Measurements from ENCODE around the gene ZNF333. TPM values are rescaled to one million over a fixed set of nuclear protein-coding genes. Genes with fewer than 3 reads are reported as not detected.

ZNF333 gene
- total RNA-seq, 4 donors from 2014 or later: 22.8 to 50.1 (median 26.0) TPM

GRCh38 chr19:14654786-14655560, 34.9 kb upstream of the ZNF333 start:
- TF ChIP-seq, protein P1, sequence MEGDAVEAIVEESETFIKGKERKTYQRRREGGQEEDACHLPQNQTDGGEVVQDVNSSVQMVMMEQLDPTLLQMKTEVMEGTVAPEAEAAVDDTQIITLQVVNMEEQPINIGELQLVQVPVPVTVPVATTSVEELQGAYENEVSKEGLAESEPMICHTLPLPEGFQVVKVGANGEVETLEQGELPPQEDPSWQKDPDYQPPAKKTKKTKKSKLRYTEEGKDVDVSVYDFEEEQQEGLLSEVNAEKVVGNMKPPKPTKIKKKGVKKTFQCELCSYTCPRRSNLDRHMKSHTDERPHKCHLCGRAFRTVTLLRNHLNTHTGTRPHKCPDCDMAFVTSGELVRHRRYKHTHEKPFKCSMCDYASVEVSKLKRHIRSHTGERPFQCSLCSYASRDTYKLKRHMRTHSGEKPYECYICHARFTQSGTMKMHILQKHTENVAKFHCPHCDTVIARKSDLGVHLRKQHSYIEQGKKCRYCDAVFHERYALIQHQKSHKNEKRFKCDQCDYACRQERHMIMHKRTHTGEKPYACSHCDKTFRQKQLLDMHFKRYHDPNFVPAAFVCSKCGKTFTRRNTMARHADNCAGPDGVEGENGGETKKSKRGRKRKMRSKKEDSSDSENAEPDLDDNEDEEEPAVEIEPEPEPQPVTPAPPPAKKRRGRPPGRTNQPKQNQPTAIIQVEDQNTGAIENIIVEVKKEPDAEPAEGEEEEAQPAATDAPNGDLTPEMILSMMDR (IDR thresholded peaks at IDR 0.05): no peak
- TF ChIP-seq POLR2A (IDR thresholded peaks at IDR 0.05): no peak
- Histone ChIP-seq H3K27me3 (no peaks in the 10 kb centered on the region), H3K36me3 (no peaks in the 10 kb centered on the region), H3K4me1 (no peaks in the 10 kb centered on the region), H3K4me3 (replicated peaks in 1 of 3) (no peak overlapping the region), H3K9me3 (no peaks in the 10 kb centered on the region), H3K27ac (no peak overlapping the region)
- DNase-seq: no peak
- WGBS, 2 donors: 70 to 77% methylated on average over 7 of the region's 7 CpGs
- intact Hi-C loops (cut with DNase I): no loop called here

DNA sequence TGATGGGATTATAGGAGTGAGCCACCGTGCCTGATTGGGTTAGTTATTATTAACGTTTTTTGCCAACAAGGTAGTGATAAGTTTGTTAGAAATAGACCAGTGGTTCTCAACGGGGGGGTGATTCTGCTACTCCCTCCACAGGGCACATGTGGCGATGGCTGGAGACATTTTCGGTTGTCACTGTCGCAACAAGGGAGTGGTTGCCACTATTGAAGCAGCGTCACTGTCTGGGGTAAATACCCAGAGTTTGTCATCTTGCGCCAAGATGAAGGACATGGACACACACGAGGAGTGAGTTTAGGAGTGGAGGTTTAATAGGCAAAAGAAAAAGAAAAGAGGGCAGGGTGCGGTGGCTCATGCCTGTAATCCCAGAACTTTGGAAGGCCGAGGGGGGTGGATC, 34.1 kb upstream of the ZNF333 start:
- 75 to 78% methylated on average over 11 of the region's 11 CpGs for WGBS, 2 donors
- no peaks in the 10 kb centered on the region for H3K9me3 ChIP-seq
- no peak overlapping the region for H3K27ac ChIP-seq
- H3K4me3 ChIP-seq (replicated peaks in 1 of 3): no peak overlapping the region
- TF ChIP-seq POLR2A (IDR thresholded peaks at IDR 0.05): no peak
- TF ChIP-seq, protein P1 (IDR thresholded peaks at IDR 0.05): no peak
- no peaks in the 10 kb centered on the region for H3K4me1 ChIP-seq
- no peaks in the 10 kb centered on the region for H3K36me3 ChIP-seq
- no peaks in the 10 kb centered on the region for H3K27me3 ChIP-seq
- DNase-seq: no peak
- intact Hi-C loops (cut with DNase I): no loop called here

- Histone ChIP-seq H3K36me3 (no peaks in the 10 kb centered on the region), H3K27me3 (no peaks in the 10 kb centered on the region), H3K27ac (no peak overlapping the region), H3K9me3 (no peaks in the 10 kb centered on the region), H3K4me1 (no peaks in the 10 kb centered on the region), H3K4me3 (replicated peaks in 1 of 3) (no peak overlapping the region)
- intact Hi-C loops (cut with DNase I): no loop called here
- WGBS, 2 donors: 80 to 81% methylated on average over 6 of the region's 6 CpGs
- TF ChIP-seq POLR2A (IDR thresholded peaks at IDR 0.05): no peak
- TF ChIP-seq, protein P1 (IDR thresholded peaks at IDR 0.05): no peak
- no peak for DNase-seq
These were observed 29.9 kb upstream of the ZNF333 start for GRCh38 chr19:14659874-14660489.

DNA sequence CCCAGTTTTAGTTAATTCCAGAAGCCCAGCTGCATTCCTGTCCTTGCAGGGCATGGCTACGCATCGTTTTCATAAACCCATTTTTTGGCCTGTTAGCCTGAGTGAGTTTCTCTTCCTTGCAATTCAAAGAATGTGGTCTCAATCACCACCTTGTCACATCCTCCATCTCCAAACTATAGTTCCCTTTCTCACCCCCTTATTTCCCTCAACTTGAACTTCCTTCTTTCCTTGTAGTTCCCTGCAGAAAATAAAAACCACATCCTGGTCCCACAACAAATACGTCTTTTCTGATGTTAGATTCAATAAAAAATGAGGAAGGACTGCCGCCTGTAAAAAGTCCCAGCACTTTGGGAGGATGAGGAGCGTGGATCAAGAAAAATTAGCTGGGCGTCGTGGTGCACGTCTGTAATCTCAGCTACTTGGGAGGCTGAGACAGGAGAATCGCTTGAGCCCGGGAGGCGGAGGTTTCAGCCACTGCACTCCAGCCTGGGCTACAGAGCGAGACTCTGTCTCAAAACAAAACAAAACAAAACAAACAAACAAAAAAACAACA, 28.4 kb upstream of the ZNF333 start:
- 76 to 78% methylated on average over 12 of the region's 12 CpGs for WGBS, 2 donors
- H3K36me3 ChIP-seq: no peaks in the 10 kb centered on the region
- DNase-seq: no peak
- no peaks in the 10 kb centered on the region for H3K4me1 ChIP-seq
- no peak overlapping the region for H3K27ac ChIP-seq
- intact Hi-C loops (cut with DNase I): no loop called here
- H3K27me3 ChIP-seq: no peaks in the 10 kb centered on the region
- no peaks in the 10 kb centered on the region for H3K9me3 ChIP-seq
- no peak overlapping the region for H3K4me3 ChIP-seq (replicated peaks in 1 of 3)
- TF ChIP-seq POLR2A (IDR thresholded peaks at IDR 0.05): no peak
- TF ChIP-seq, protein P1 (IDR thresholded peaks at IDR 0.05): no peak

DNA sequence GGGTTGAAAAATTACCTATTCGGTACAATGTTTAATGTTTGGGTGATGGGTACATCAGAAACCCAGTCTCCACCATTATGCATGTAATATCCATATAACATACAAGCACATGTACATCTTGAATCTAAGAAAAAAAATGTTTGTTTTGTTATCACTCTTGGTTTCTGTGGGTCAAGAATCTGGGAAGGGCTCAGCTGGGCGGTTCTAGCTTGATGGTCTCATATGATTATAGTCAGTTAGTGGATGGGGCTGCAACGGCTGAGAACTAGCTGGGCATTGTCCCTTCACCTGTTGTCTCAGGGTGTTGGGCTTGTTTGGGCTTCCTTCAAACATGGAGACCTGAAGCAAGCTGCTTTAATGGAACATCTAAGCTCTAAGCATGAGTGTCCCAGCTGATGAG, 19.9 kb upstream of the ZNF333 start:
- H3K4me3 ChIP-seq (replicated peaks in 1 of 3): no peak overlapping the region
- TF ChIP-seq, protein P1 (IDR thresholded peaks at IDR 0.05): no peak
- TF ChIP-seq POLR2A (IDR thresholded peaks at IDR 0.05): no peak
- H3K4me1 ChIP-seq: no peaks in the 10 kb centered on the region
- H3K27me3 ChIP-seq: no peaks in the 10 kb centered on the region
- no peaks in the 10 kb centered on the region for H3K9me3 ChIP-seq
- H3K27ac ChIP-seq: no peak overlapping the region
- no peak for DNase-seq
- H3K36me3 ChIP-seq: no peaks in the 10 kb centered on the region
- intact Hi-C loops (cut with DNase I): no loop called here
- WGBS, 2 donors: 71 to 77% methylated on average over 3 of the region's 3 CpGs
